Stimulated activated CD8-positive, alpha-beta memory T cell treated with anti-CD3 and anti-CD28 coated beads, Interleukin-15, amount 100 ng/mL, for 24 hours (primary cell): ENCODE results near the gene PSTPIP1.

Source experiments
- DNase-seq: peaks from one replicate; pipeline ENCODE4 v3.0.0-alpha.2; 2020; ENCODE audit warnings: low read depth

PSTPIP1 gene

GRCh38 chr15:77018796-77019505 lies 24.0 kb downstream of the PSTPIP1 start:
- no peak for DNase-seq

GRCh38 chr15:77019521-77020331 lies 24.8 kb downstream of the PSTPIP1 start:
- DNase-seq, result no peak

GRCh38 chr15:77020348-77021087 lies 25.6 kb downstream of the PSTPIP1 start:
- no peak for DNase-seq

- DNase-seq, result no peak
Measured at GRCh38 chr15:77021088-77021481, 26.2 kb downstream of the PSTPIP1 start.

GRCh38 chr15:77021803-77022381 lies 27.0 kb downstream of the PSTPIP1 start:
- no peak for DNase-seq

- DNase-seq, result no peak
Measured at GRCh38 chr15:77022646-77023575, 28.0 kb downstream of the PSTPIP1 start.

- no peak for DNase-seq
Measured at GRCh38 chr15:77023576-77024272, 28.8 kb downstream of the PSTPIP1 start.

- peak; percentile 55 for DNase-seq
Measured at GRCh38 chr15:77024273-77025082, 29.6 kb downstream of the PSTPIP1 start.

- no peak for DNase-seq
Measured at GRCh38 chr15:77025083-77025901, 30.4 kb downstream of the PSTPIP1 start.

GRCh38 chr15:77025941-77026411 lies 31.1 kb downstream of the PSTPIP1 start:
- no peak for DNase-seq

GRCh38 chr15:77026501-77027110 lies 31.7 kb downstream of the PSTPIP1 start:
- no peak for DNase-seq

GRCh38 chr15:77027111-77027696 lies 32.3 kb downstream of the PSTPIP1 start:
- no peak for DNase-seq

- no peak for DNase-seq
Measured at GRCh38 chr15:77027697-77028450, 32.9 kb downstream of the PSTPIP1 start.

GRCh38 chr15:77028451-77029165 lies 33.7 kb downstream of the PSTPIP1 start:
- no peak for DNase-seq

GRCh38 chr15:77029166-77030047 lies 34.5 kb downstream of the PSTPIP1 start:
- DNase-seq, result no peak
